Left colon (tissue), 2 donors: ENCODE data around the gene ZCCHC18. TPM values are rescaled to one million over a fixed set of nuclear protein-coding genes. Genes with fewer than 3 reads are reported as not detected.

Source experiments
- ATAC-seq: fragments of 200-7000 bp; cut with Tn5 transposase; one replicate; pipeline ENCODE4 v1.9.1; 2020; ENCODE audit warnings: mild to moderate bottlenecking, moderate library complexity
- DNase-seq, 2 donors: peaks; one replicate each; pipeline ENCODE4 v3.0.0-alpha.2; 2020
- intact Hi-C, 2 donors: fragments of 100-400 bp; cut with DNase I in 1 of 2; cut with micrococcal nuclease in 1 of 2; formaldehyde crosslinking; loops; one replicate each; pipeline versions ENCODE4 v1.11.2 to v1.14.0; 2022; cut with DNase I, micrococcal nuclease
- total RNA-seq, 2 donors: library from RNA; stranded (reverse); fragmentation: NEBNext Ultra II Directional; extraction: Animal tissue kit (Norgen Biotek cat#: 25700); gene quantifications; one replicate each; pipeline ENCODE4 v1.2.1, GENCODE V29; 2021
- donor health status: DM: no; HTN: no; CAD: no.
- donor health status: DM: yes; HTN: yes; CAD: no.

ZCCHC18 gene
- total RNA-seq, 2 donors from 2014 or later = 0.14 to 0.24 TPM

- ATAC-seq = no peak
These were observed 6.4 kb downstream of the ZCCHC18 start for GRCh38 chrX:104118765-104119164.

GRCh38 chrX:104122829-104123228 lies 10.5 kb downstream of the ZCCHC18 start:
- intact Hi-C loops = no loop called here
- DNase-seq (no peak), ATAC-seq (no peak)

More at GRCh38 chrX:104118765-104119164, 6.4 kb downstream of the ZCCHC18 start:
- intact Hi-C loops = no loop called here
- no peak for DNase-seq

- ATAC-seq = no peak
- intact Hi-C loops = no loop called here
These were observed 14.5 kb downstream of the ZCCHC18 start for GRCh38 chrX:104126856-104127255.

GRCh38 chrX:104130808-104131207 lies 18.5 kb downstream of the ZCCHC18 start:
- intact Hi-C loops = no loop called here
- DNase-seq = no peak

More at GRCh38 chrX:104126856-104127255, 14.5 kb downstream of the ZCCHC18 start:
- no peak for DNase-seq

GRCh38 chrX:104134583-104135261 lies 22.4 kb downstream of the ZCCHC18 start:
- intact Hi-C loops = no loop called here
- ATAC-seq (peak; percentile 73), DNase-seq (no peak)

More at GRCh38 chrX:104130808-104131207, 18.5 kb downstream of the ZCCHC18 start:
- ATAC-seq = no peak

GRCh38 chrX:104135677-104136076 lies 23.4 kb downstream of the ZCCHC18 start:
- no peak for ATAC-seq
- DNase-seq = no peak
- intact Hi-C loops = loop anchor here in 1 of 2 donors (2.0 kb wide), 1 partner anchor 37 kb away; no protein-coding TSS in a partner anchor

GRCh38 chrX:104136241-104137019 lies 24.1 kb downstream of the ZCCHC18 start:
- intact Hi-C loops = loop anchor here in 1 of 2 donors (2.0 kb wide), 1 partner anchor 38 kb away; no protein-coding TSS in a partner anchor
- peak; percentile 86 for ATAC-seq
- peak; percentile 48 to 69 for DNase-seq

GRCh38 chrX:104137496-104137895 lies 25.2 kb downstream of the ZCCHC18 start:
- DNase-seq = no peak
- ATAC-seq = no peak
- intact Hi-C loops = loop anchor here in 1 of 2 donors (2.0 kb wide), 1 partner anchor 39 kb away; no protein-coding TSS in a partner anchor

- DNase-seq = no peak
- intact Hi-C loops = no loop called here
- no peak for ATAC-seq
These were observed 28.9 kb downstream of the ZCCHC18 start for GRCh38 chrX:104141087-104141760.

GRCh38 chrX:104151037-104151436 lies 38.7 kb downstream of the ZCCHC18 start:
- intact Hi-C loops = no loop called here
- DNase-seq (no peak), ATAC-seq (no peak)

GRCh38 chrX:104156630-104157529 lies 44.6 kb downstream of the ZCCHC18 start, which contains the start of gene SLC25A53:
Gene SLC25A53 (minus strand): TSS chrX:104157009. CDS start chrX:104105257, 51,752 bp downstream.
- intact Hi-C loops = no loop called here
- ATAC-seq = peak; percentile 97

More at GRCh38 chrX:104156630-104157529, 44.6 kb downstream of the ZCCHC18 start, which contains the start of gene SLC25A53:
- peak; percentile 77 to 82 for DNase-seq

Other genes with a start within 250 kb of the ZCCHC18 start
- 1 to 10 TPM in 1 of 2 donors, under 1 TPM in 1; 0.98 to 1.7 TPM for gene TMSB15B, start 149.9 kb upstream of the ZCCHC18 start, total RNA-seq
- not detected for gene H2BW1, start 98.8 kb upstream of the ZCCHC18 start, total RNA-seq
- gene H2BW2, start 72.6 kb upstream of the ZCCHC18 start, total RNA-seq = not detected
- gene TMSB15C, start 36.3 kb upstream of the ZCCHC18 start, total RNA-seq = 1 to 10 TPM in 1 of 2 donors, under 1 TPM in 1; 0.37 to 1.1 TPM
- 1 to 10 TPM; 6.1 to 7.7 TPM for gene SLC25A53, start 44.5 kb downstream of the ZCCHC18 start, total RNA-seq
- 10 to 100 TPM; 26.0 to 26.1 TPM for gene FAM199X, start 53.9 kb downstream of the ZCCHC18 start, total RNA-seq
- gene ESX1, start 142.4 kb downstream of the ZCCHC18 start, total RNA-seq = not detected